Measurements from ENCODE around the gene PPM1E. TPM values are rescaled to one million over a fixed set of nuclear protein-coding genes. Genes with fewer than 3 reads are reported as not detected.
"Not testable (repeated sequence)": the region's sequence is repeated elsewhere in the genome, so short reads cannot be mapped to it uniquely, and the experiment has no call there.

Gene PPM1E
- total RNA-seq, 4 donors from 2014 or later: 0.14 TPM; not detected in 3

- H3K4me1 ChIP-seq: no peaks in the 10 kb centered on the region
- no peak for DNase-seq
- in situ Hi-C loops (cut with MboI; ENCODE audit: low pct_ligation_motif_present in 1 of 4, low pct_unique_long_range_greater_than_20kb in 1 of 4, low sequenced_read_pairs in 3 of 4): loop anchor here in 1 of 4 donors (25.0 kb wide), 1 partner anchor 101 kb away; no protein-coding TSS in a partner anchor
- intact Hi-C loops (cut with DNase I; ENCODE audit: low total_unique reads): no loop called here
- H3K9me3 ChIP-seq: no peaks in the 10 kb centered on the region
- no peak overlapping the region for H3K27ac ChIP-seq
- no peak for TF ChIP-seq POLR2A (IDR thresholded peaks at IDR 0.05)
- TF ChIP-seq, protein P1, sequence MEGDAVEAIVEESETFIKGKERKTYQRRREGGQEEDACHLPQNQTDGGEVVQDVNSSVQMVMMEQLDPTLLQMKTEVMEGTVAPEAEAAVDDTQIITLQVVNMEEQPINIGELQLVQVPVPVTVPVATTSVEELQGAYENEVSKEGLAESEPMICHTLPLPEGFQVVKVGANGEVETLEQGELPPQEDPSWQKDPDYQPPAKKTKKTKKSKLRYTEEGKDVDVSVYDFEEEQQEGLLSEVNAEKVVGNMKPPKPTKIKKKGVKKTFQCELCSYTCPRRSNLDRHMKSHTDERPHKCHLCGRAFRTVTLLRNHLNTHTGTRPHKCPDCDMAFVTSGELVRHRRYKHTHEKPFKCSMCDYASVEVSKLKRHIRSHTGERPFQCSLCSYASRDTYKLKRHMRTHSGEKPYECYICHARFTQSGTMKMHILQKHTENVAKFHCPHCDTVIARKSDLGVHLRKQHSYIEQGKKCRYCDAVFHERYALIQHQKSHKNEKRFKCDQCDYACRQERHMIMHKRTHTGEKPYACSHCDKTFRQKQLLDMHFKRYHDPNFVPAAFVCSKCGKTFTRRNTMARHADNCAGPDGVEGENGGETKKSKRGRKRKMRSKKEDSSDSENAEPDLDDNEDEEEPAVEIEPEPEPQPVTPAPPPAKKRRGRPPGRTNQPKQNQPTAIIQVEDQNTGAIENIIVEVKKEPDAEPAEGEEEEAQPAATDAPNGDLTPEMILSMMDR (IDR thresholded peaks at IDR 0.05): no peak
- no peak for TF ChIP-seq POLR2AphosphoS5 (IDR thresholded peaks at IDR 0.05)
- no peak for TF ChIP-seq EP300 (IDR thresholded peaks at IDR 0.05; ENCODE audit: low read depth)
- no peaks in the 10 kb centered on the region for H3K27me3 ChIP-seq
- WGBS, 2 donors (ENCODE audit: low coverage in 1 of 2): 25 to 29% methylated on average over 3 of the region's 3 CpGs
- H3K4me3 ChIP-seq: no peak overlapping the region
- no peaks in the 10 kb centered on the region for H3K36me3 ChIP-seq
Measured at GRCh38 chr17:58936295-58936694, 180.6 kb downstream of the PPM1E start.

GRCh38 chr17:58944166-58944565 is 188.5 kb downstream of the PPM1E start:
- no peak overlapping the region for H3K27ac ChIP-seq
- TF ChIP-seq POLR2A (IDR thresholded peaks at IDR 0.05) (no peak), EP300 (IDR thresholded peaks at IDR 0.05; ENCODE audit: low read depth) (no peak), POLR2AphosphoS5 (IDR thresholded peaks at IDR 0.05) (no peak)
- TF ChIP-seq, protein P1 (IDR thresholded peaks at IDR 0.05): no peak
- DNase-seq: no peak
- in situ Hi-C loops (cut with MboI; ENCODE audit: low pct_ligation_motif_present in 1 of 4, low pct_unique_long_range_greater_than_20kb in 1 of 4, low sequenced_read_pairs in 3 of 4) (loop anchor here in 1 of 4 donors (25.0 kb wide), 1 partner anchor 93 kb away; no protein-coding TSS in a partner anchor), intact Hi-C loops (cut with DNase I; ENCODE audit: low total_unique reads) (no loop called here)
- H3K9me3 ChIP-seq: peaks cover 0 to 4% of the 10 kb centered on the region in 2 donors
- WGBS, 2 donors (ENCODE audit: low coverage in 1 of 2): 70 to 83% methylated on average over 2 of the region's 2 CpGs
- H3K36me3 ChIP-seq: no peaks in the 10 kb centered on the region
- H3K4me3 ChIP-seq: no peak overlapping the region
- no peaks in the 10 kb centered on the region for H3K4me1 ChIP-seq
- no peaks in the 10 kb centered on the region for H3K27me3 ChIP-seq

GRCh38 chr17:58947411-58947810 is 191.8 kb downstream of the PPM1E start:
- TF ChIP-seq, protein P1 (IDR thresholded peaks at IDR 0.05): no peak
- no peak for TF ChIP-seq EP300 (IDR thresholded peaks at IDR 0.05; ENCODE audit: low read depth)
- no peak for TF ChIP-seq POLR2A (IDR thresholded peaks at IDR 0.05)
- TF ChIP-seq POLR2AphosphoS5 (IDR thresholded peaks at IDR 0.05): no peak
- H3K4me3 ChIP-seq: no peak overlapping the region
- intact Hi-C loops (cut with DNase I; ENCODE audit: low total_unique reads) (no loop called here), in situ Hi-C loops (cut with MboI; ENCODE audit: low pct_ligation_motif_present in 1 of 4, low pct_unique_long_range_greater_than_20kb in 1 of 4, low sequenced_read_pairs in 3 of 4) (loop anchor here in 1 of 4 donors (25.0 kb wide), 1 partner anchor 90 kb away; no protein-coding TSS in a partner anchor)
- no peaks in the 10 kb centered on the region for H3K36me3 ChIP-seq
- no peak overlapping the region for H3K27ac ChIP-seq
- H3K9me3 ChIP-seq: peaks cover 9 to 19% of the 10 kb centered on the region in 2 donors
- WGBS, 2 donors (ENCODE audit: low coverage in 1 of 2): 75 to 90% methylated on average over 3 of the region's 3 CpGs
- no peak for DNase-seq
- H3K4me1 ChIP-seq: no peaks in the 10 kb centered on the region
- H3K27me3 ChIP-seq: no peaks in the 10 kb centered on the region

DNA sequence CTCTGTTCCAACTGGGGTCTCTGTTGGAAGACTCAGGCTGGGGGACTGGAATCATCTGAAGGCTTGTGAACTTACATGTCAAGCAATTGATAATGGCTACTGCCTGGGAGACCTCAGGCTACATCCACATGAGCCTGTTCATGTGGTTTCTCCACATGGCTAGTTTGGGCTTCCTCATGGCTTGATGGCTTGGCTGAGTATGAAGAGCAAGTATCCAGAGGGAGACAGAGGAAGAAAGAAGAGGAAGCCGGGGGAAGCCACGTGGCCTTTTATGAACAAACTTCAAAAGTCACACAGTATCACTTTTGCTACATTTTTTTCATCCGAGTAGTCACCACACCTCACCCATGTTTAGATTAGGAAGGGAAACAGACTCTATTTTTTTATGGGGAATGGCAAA is 192.2 kb downstream of the PPM1E start:
- intact Hi-C loops (cut with DNase I; ENCODE audit: low total_unique reads): no loop called here
- no peaks in the 10 kb centered on the region for H3K36me3 ChIP-seq
- TF ChIP-seq, protein P1 (IDR thresholded peaks at IDR 0.05): no peak
- no peak for TF ChIP-seq POLR2AphosphoS5 (IDR thresholded peaks at IDR 0.05)
- TF ChIP-seq EP300 (IDR thresholded peaks at IDR 0.05; ENCODE audit: low read depth): no peak
- no peak for TF ChIP-seq POLR2A (IDR thresholded peaks at IDR 0.05)
- 67 to 72% methylated on average over 3 of the region's 3 CpGs for WGBS, 2 donors (ENCODE audit: low coverage in 1 of 2)
- no peaks in the 10 kb centered on the region for H3K4me1 ChIP-seq
- H3K9me3 ChIP-seq: peaks cover 9 to 19% of the 10 kb centered on the region in 2 donors
- H3K27ac ChIP-seq: no peak overlapping the region
- H3K27me3 ChIP-seq: no peaks in the 10 kb centered on the region
- in situ Hi-C loops (cut with MboI; ENCODE audit: low pct_ligation_motif_present in 1 of 4, low pct_unique_long_range_greater_than_20kb in 1 of 4, low sequenced_read_pairs in 3 of 4): loop anchor here in 1 of 4 donors (25.0 kb wide), 1 partner anchor 89 kb away; no protein-coding TSS in a partner anchor
- H3K4me3 ChIP-seq: no peak overlapping the region
- DNase-seq: no peak

GRCh38 chr17:58954358-58954757 is 198.7 kb downstream of the PPM1E start:
- DNase-seq; intact Hi-C loops (cut with DNase I; ENCODE audit: low total_unique reads); H3K4me3 ChIP-seq; H3K36me3 ChIP-seq; H3K27ac ChIP-seq; H3K27me3 ChIP-seq; H3K4me1 ChIP-seq; in situ Hi-C loops (cut with MboI; ENCODE audit: low pct_ligation_motif_present in 1 of 4, low pct_unique_long_range_greater_than_20kb in 1 of 4, low sequenced_read_pairs in 3 of 4): not testable (repeated sequence)
- peaks cover 9 to 13% of the 10 kb centered on the region in 2 donors for H3K9me3 ChIP-seq
- 33 to 75% methylated on average over 1 to 2 of the region's 2 CpGs for WGBS, 2 donors (ENCODE audit: low coverage in 1 of 2)

Data from transverse colon (tissue), 4 donors.